GM21825 (cell line): ENCODE measurements around the gene MALT1.
"Not testable (repeated sequence)": the region's sequence is repeated elsewhere in the genome, so short reads cannot be mapped to it uniquely, and the experiment has no call there.

Source experiments
- ATAC-seq: cut with Tn5 transposase; IDR thresholded peaks from one replicate; pipeline ENCODE4 v1.9.1; 2021; ENCODE audit warnings: mild to moderate bottlenecking, moderate library complexity; ENCODE audit not compliant: unreplicated experiment

MALT1 gene

GRCh38 chr18:58770601-58771000 lies 99.3 kb downstream of the MALT1 start:
- ATAC-seq, result no peak

GRCh38 chr18:58772161-58772560 lies 100.9 kb downstream of the MALT1 start:
- no peak for ATAC-seq

- no peak for ATAC-seq
These were observed 104.8 kb downstream of the MALT1 start for GRCh38 chr18:58776084-58776483.

- not testable (repeated sequence) for ATAC-seq
These were observed 105.3 kb downstream of the MALT1 start for GRCh38 chr18:58776541-58776940.

GRCh38 chr18:58777471-58777870 lies 106.2 kb downstream of the MALT1 start:
- ATAC-seq, result no peak

GRCh38 chr18:58779529-58779928 lies 108.3 kb downstream of the MALT1 start:
- no peak for ATAC-seq

- ATAC-seq, result no peak
These were observed 108.8 kb downstream of the MALT1 start for GRCh38 chr18:58780045-58780444.

- no peak for ATAC-seq
These were observed 110.4 kb downstream of the MALT1 start for GRCh38 chr18:58781627-58782194.

- no peak for ATAC-seq
These were observed 113.4 kb downstream of the MALT1 start for GRCh38 chr18:58784601-58785137.

GRCh38 chr18:58785171-58785805 lies 114.0 kb downstream of the MALT1 start:
- no peak for ATAC-seq

GRCh38 chr18:58785870-58786269 lies 114.6 kb downstream of the MALT1 start:
- ATAC-seq, result no peak

GRCh38 chr18:58787536-58788149 lies 116.4 kb downstream of the MALT1 start:
- ATAC-seq, result no peak

GRCh38 chr18:58788470-58788869 lies 117.2 kb downstream of the MALT1 start:
- no peak for ATAC-seq

- ATAC-seq, result no peak
These were observed 118.0 kb downstream of the MALT1 start for GRCh38 chr18:58788971-58789875.

GRCh38 chr18:58789876-58790240 lies 118.6 kb downstream of the MALT1 start:
- ATAC-seq, result no peak

- ATAC-seq, result peak; percentile 95
These were observed 120.8 kb downstream of the MALT1 start for GRCh38 chr18:58792086-58792485.

GRCh38 chr18:58793361-58793760 lies 122.1 kb downstream of the MALT1 start:
- ATAC-seq, result no peak

GRCh38 chr18:58796220-58796619 lies 125.0 kb downstream of the MALT1 start:
- no peak for ATAC-seq

- peak; percentile 84 for ATAC-seq
These were observed 129.3 kb downstream of the MALT1 start for GRCh38 chr18:58800582-58800981.

GRCh38 chr18:58802959-58803358 lies 131.7 kb downstream of the MALT1 start:
- ATAC-seq, result no peak

GRCh38 chr18:58803978-58804377 lies 132.7 kb downstream of the MALT1 start:
- no peak for ATAC-seq
